Ecto neural progenitor cell (in vitro differentiated cells): Measurements from ENCODE around the gene SLC30A7.

Experiments
- DNase-seq: peaks from one replicate; pipeline ENCODE4 v3.0.0-alpha.2; 2018; ENCODE audit warnings: low spot score

The SLC30A7 gene

GRCh38 chr1:101027194-101027772 is 131.4 kb downstream of the SLC30A7 start:
- DNase-seq: no peak

GRCh38 chr1:101028466-101028865 is 132.6 kb downstream of the SLC30A7 start:
- no peak for DNase-seq

- DNase-seq: no peak
Measured at GRCh38 chr1:101029184-101029583, 133.3 kb downstream of the SLC30A7 start.

GRCh38 chr1:101030881-101031280 is 135.0 kb downstream of the SLC30A7 start:
- no peak for DNase-seq
